HepG2 (cell line): Measurements from ENCODE around the gene NAP1L1. TPM values are rescaled to one million over a fixed set of nuclear protein-coding genes. Genes with fewer than 3 reads are reported as not detected.

ENCODE experiments used
- ATAC-seq: fragments of 200-7000 bp; cut with Tn5 transposase; 3 replicates; pipeline ENCODE4 v1.9.1; 2020; ENCODE audit warnings: mild to moderate bottlenecking, moderate library complexity
- BruUV-seq: library from RNA; stranded (reverse); fragments of 400-500 nt; replicated peaks from 2 replicates; lab custom pipeline; 2021; lab: Mats Ljungman, UMichigan
- CTCF ChIA-PET: fragments of 300-600 bp; formaldehyde crosslinking; extraction: SDS; loops from one replicate; lab custom pipeline; 2021; ENCODE audit warnings: low total read pairs, inconsistent platforms, low intra/inter-chr PET ratio; lab: Yijun Ruan, JAX
- POLR2A ChIA-PET: fragments of 350-600 bp; sonication (Branson Sonifier 250); formaldehyde crosslinking; loops from one replicate; lab custom pipeline; 2020; ENCODE audit warnings: antibody characterized with exemption, inconsistent platforms; lab: Yijun Ruan, JAX
- DNase-seq: peaks from one replicate; pipeline ENCODE4 v3.0.0-alpha.2; 2015; ENCODE audit warnings: low spot score
- FAIRE-seq: peaks from 3 replicates; lab custom pipeline; 2011; peaks lifted over from hg19 to GRCh38; lab: Jason Lieb, UNC
- H2AFZ ChIP-seq: one replicate; pipeline ENCODE4 v1.6.1; 2011; ENCODE audit warnings: low read length, inconsistent platforms
- H3K27ac ChIP-seq: fragments of 300-600 bp; 3 replicates; pipeline ENCODE4 v1.8.0; 2011; ENCODE audit warnings: mixed run types, mild to moderate bottlenecking, mixed read lengths, low read length, inconsistent platforms; ENCODE audit not compliant: insufficient read depth; ENCODE audit errors: extremely low read length
- H3K27me3 ChIP-seq, 2 experiments: fragments of 200-600 bp in 1 of 2; 2 replicates in 1 of 2; 3 replicates in 1 of 2; pipeline versions ENCODE4 v1.6.0 to v1.8.0; 2011; ENCODE audit warnings: low read length in 2 of 2, mild to moderate bottlenecking in 2 of 2, moderate library complexity in 2 of 2, inconsistent platforms in 1 of 2; ENCODE audit not compliant: insufficient read depth in 2 of 2, control insufficient read depth in 1 of 2
- H3K36me3 ChIP-seq, 2 experiments: fragments of 200-600 bp in 1 of 2; replicated peaks in 1 of 2; 2 replicates in 1 of 2; 3 replicates in 1 of 2; pipeline versions ENCODE4 v1.5.1 to v1.8.0; 2011; ENCODE audit warnings: low read length in 2 of 2, inconsistent platforms in 1 of 2; ENCODE audit not compliant: insufficient read depth in 2 of 2, control insufficient read depth in 1 of 2
- H3K4me1 ChIP-seq: 2 replicates; pipeline ENCODE4 v1.5.1; 2012; ENCODE audit warnings: low read length, inconsistent platforms; ENCODE audit not compliant: insufficient read depth
- H3K4me2 ChIP-seq: 2 replicates; pipeline ENCODE4 v1.6.0; 2011; ENCODE audit warnings: low read depth, low read length, inconsistent platforms
- H3K4me3 ChIP-seq, 3 experiments: fragments of 200-600 bp in 1 of 3; sonication (generic), shearing (Covaris generic) in 1 of 3; replicated peaks in 1 of 3; 2 replicates each; pipeline ENCODE4 v1.5.1; 2011 to 2016; ENCODE audit warnings: low read length in 3 of 3, inconsistent platforms in 2 of 3, low read depth in 2 of 3, mild to moderate bottlenecking in 2 of 3, control low read depth in 1 of 3, mixed read lengths in 1 of 3; ENCODE audit not compliant: insufficient read depth in 1 of 3
- H3K79me2 ChIP-seq: one replicate; pipeline ENCODE4 v1.6.1; 2011; ENCODE audit warnings: low read length, inconsistent platforms; ENCODE audit not compliant: insufficient read depth
- H3K9ac ChIP-seq: 2 replicates; pipeline ENCODE4 v1.6.0; 2011; ENCODE audit warnings: mild to moderate bottlenecking, low read depth, low read length, inconsistent platforms; ENCODE audit not compliant: insufficient read depth
- H3K9me3 ChIP-seq: 2 replicates; pipeline ENCODE4 v1.5.1; 2012; ENCODE audit warnings: mild to moderate bottlenecking, low read length
- H4K20me1 ChIP-seq: 2 replicates; pipeline ENCODE4 v1.6.0; 2011; ENCODE audit warnings: inconsistent platforms, mild to moderate bottlenecking, low read length, moderate library complexity; ENCODE audit not compliant: insufficient read depth
- FOSL1 ChIP-seq: sonication (generic); formaldehyde crosslinking; IDR thresholded peaks from 2 replicates; pipeline ENCODE4 v1.9.0; 2021; ENCODE audit warnings: missing genetic modification reagents, borderline replicate concordance
- PAWR ChIP-seq: sonication (generic); formaldehyde crosslinking; IDR thresholded peaks from 2 replicates; pipeline ENCODE4 v1.4.0; 2020; ENCODE audit warnings: missing genetic modification reagents, mild to moderate bottlenecking, borderline replicate concordance
- RNF2 ChIP-seq: fragments of 450-650 bp; conservative IDR thresholded peaks from 2 replicates; pipeline ENCODE4 v1.6.1; 2016; ENCODE audit warnings: low read depth
- SP140L ChIP-seq: sonication (generic); formaldehyde crosslinking; IDR thresholded peaks from 2 replicates; pipeline ENCODE4 v1.4.0; 2020; ENCODE audit warnings: missing genetic modification reagents, borderline replicate concordance
- TCF7 ChIP-seq: sonication (generic); IDR thresholded peaks from 2 replicates; pipeline ENCODE4 v1.6.1; 2016; ENCODE audit warnings: antibody characterized with exemption, low read depth
- TFDP1 ChIP-seq: IDR thresholded peaks from 2 replicates; pipeline ENCODE4 v1.6.1; 2016; ENCODE audit warnings: missing compliant biosample characterization, missing genetic modification reagents, borderline replicate concordance
- ZNF326 ChIP-seq: sonication (generic); formaldehyde crosslinking; IDR thresholded peaks from 2 replicates; pipeline ENCODE4 v1.4.0; 2020; ENCODE audit warnings: missing genetic modification reagents, borderline replicate concordance
- ZNF333 ChIP-seq: sonication (generic); formaldehyde crosslinking; IDR thresholded peaks from 2 replicates; pipeline ENCODE4 v1.4.0; 2020; ENCODE audit warnings: mild to moderate bottlenecking, missing genetic modification reagents, borderline replicate concordance
- ZNF747 ChIP-seq: sonication (generic); formaldehyde crosslinking; IDR thresholded peaks from 2 replicates; pipeline ENCODE4 v1.8.1; 2023; ENCODE audit warnings: missing genetic modification reagents, mild to moderate bottlenecking, borderline replicate concordance
- WGBS: methylation state at CpG from one replicate; pipeline ENCODE4 v1.1.6; 2017; ENCODE audit warnings: low lambda C conversion rate; 5-methylcytosine and 5-hydroxymethylcytosine counted together
- in situ Hi-C: cut with HindIII; loops from 2 replicates; pipeline ENCODE4 v1.10.0; 2017; ENCODE audit warnings: low pct_unique_long_range_greater_than_20kb; ENCODE audit not compliant: extremely low pct_ligation_motif_present
- intact Hi-C: fragments of 100-400 bp; cut with micrococcal nuclease; formaldehyde crosslinking; loops from one replicate; pipeline ENCODE4 v1.10.0; 2022; ENCODE audit not compliant: unreplicated experiment
- polyA plus RNA-seq, 8 experiments: library from polyadenylated mRNA; depleted of rRNA in 3 of 8; stranded (reverse) in 7 of 8; unstranded in 1 of 8; fragments of >200 nt; fragmentation: Illumina TruSeq in 4 of 8; extraction: Trizol in 4 of 8; gene quantifications; 2 replicates each; pipeline versions ENCODE4 v1.2.1 to v1.2.3, GENCODE V29; 2011 to 2016; ENCODE audit warnings: low read depth in 4 of 8, missing spikeins in 1 of 8, mixed read lengths in 1 of 8; ENCODE audit not compliant: insufficient read depth in 1 of 8
- total RNA-seq, 5 experiments: library from RNA; depleted of rRNA; stranded (reverse); fragments of >200 nt; fragmentation: Illumina TruSeq; extraction: Trizol; gene quantifications; 2 replicates each; pipeline ENCODE4 v1.2.3, GENCODE V29; 2016; ENCODE audit warnings: low read depth in 1 of 5

The NAP1L1 gene
- total and polyA plus RNA-seq, 2 of the 13 experiments (the other 11 are each of a cell fraction or from before 2014, with no cell fraction given), result 207 to 309 TPM

- no peaks in the 10 kb centered on the region for H3K36me3 ChIP-seq
- intact Hi-C loops, result no loop called here
- H3K9ac ChIP-seq, result no peak overlapping the region
- in situ Hi-C loops, result no loop called here
- CTCF ChIA-PET, result no interaction called here
- DNase-seq, result no peak
- FAIRE-seq, result no peak
- H4K20me1 ChIP-seq, result no peaks in the 10 kb centered on the region
- 0% methylated on average over 1 of the region's 3 CpGs for WGBS
- H3K27me3 ChIP-seq, result peaks cover 1 to 3% of the 10 kb centered on the region in 2 experiments; a peak in 3 of 5 replicates
- no peak for ATAC-seq
- H3K9me3 ChIP-seq, result no peaks in the 10 kb centered on the region
- no peak for TF ChIP-seq TFDP1 (CRISPR knock-in tag)
- TF ChIP-seq ZNF333 (CRISPR knock-in tag), result no peak
- no peak for TF ChIP-seq TCF7
- no peak for TF ChIP-seq ZNF747 (CRISPR knock-in tag)
- no peak for TF ChIP-seq ZNF326 (CRISPR knock-in tag)
- no peak for TF ChIP-seq FOSL1 (CRISPR knock-in tag)
- TF ChIP-seq RNF2, result no peak
- TF ChIP-seq PAWR, result no peak
- TF ChIP-seq SP140L (CRISPR knock-in tag), result no peak
- no peak overlapping the region for H3K27ac ChIP-seq
- no peaks in the 10 kb centered on the region for H3K79me2 ChIP-seq
- BruUV-seq, result no TSS peak
- H2AFZ ChIP-seq, result no peak overlapping the region
- POLR2A ChIA-PET, result no interaction called here
- no peak overlapping the region for H3K4me2 ChIP-seq
- no peaks in the 10 kb centered on the region for H3K4me1 ChIP-seq
- no peak overlapping the region for H3K4me3 ChIP-seq
Measured at GRCh38 chr12:76108356-76108755, 23.9 kb upstream of the NAP1L1 start.
